Endothelial cell (in vitro differentiated cells): ENCODE measurements around the gene PIF1. TPM values are rescaled to one million over a fixed set of nuclear protein-coding genes. Genes with fewer than 3 reads are reported as not detected.

Experiments used
- DNase-seq: peaks from one replicate; pipeline ENCODE4 v3.0.0; 2021; ENCODE audit warnings: low spot score
- H3K27ac Mint-ChIP-seq: one replicate; pipeline ENCODE4 v1.8.0; 2021; ENCODE audit warnings: mixed read lengths, inconsistent platforms; ENCODE audit not compliant: unreplicated experiment
- H3K27me3 Mint-ChIP-seq: one replicate; pipeline ENCODE4 v1.8.0; 2021; ENCODE audit warnings: mild to moderate bottlenecking, moderate library complexity, mixed read lengths, inconsistent platforms; ENCODE audit not compliant: unreplicated experiment
- H3K36me3 Mint-ChIP-seq: one replicate; pipeline ENCODE4 v1.8.0; 2021; ENCODE audit warnings: mild to moderate bottlenecking, low read depth, mixed read lengths, inconsistent platforms; ENCODE audit not compliant: unreplicated experiment
- H3K4me1 Mint-ChIP-seq: one replicate; pipeline ENCODE4 v1.8.0; 2021; ENCODE audit warnings: mild to moderate bottlenecking, mixed read lengths, inconsistent platforms; ENCODE audit not compliant: unreplicated experiment
- H3K4me3 Mint-ChIP-seq: one replicate; pipeline ENCODE4 v1.8.0; 2021; ENCODE audit warnings: mild to moderate bottlenecking, mixed read lengths, inconsistent platforms; ENCODE audit not compliant: unreplicated experiment
- H3K9me3 Mint-ChIP-seq: one replicate; pipeline ENCODE4 v1.8.0; 2021; ENCODE audit warnings: mixed read lengths, inconsistent platforms; ENCODE audit not compliant: unreplicated experiment
- CTCF ChIP-seq: fragments of 200-600 bp; sonication (generic); IDR thresholded peaks from one replicate; pipeline ENCODE4 v1.5.0; 2021; ENCODE audit warnings: antibody characterized with exemption; ENCODE audit not compliant: unreplicated experiment
- total RNA-seq: library from RNA; stranded (reverse); fragmentation: NEBNext Ultra II Directional; extraction: Animal tissue kit (Norgen Biotek cat#: 25700); gene quantifications from one replicate; pipeline ENCODE4 v1.2.1, GENCODE V29; 2021; ENCODE audit not compliant: unreplicated experiment

The PIF1 gene
- total RNA-seq, 1 donor from 2014 or later, result 4.8 TPM

GRCh38 chr15:64773606-64774005, 51.8 kb downstream of the PIF1 start:
- H3K27ac Mint-ChIP-seq, result peak overlapping the region; percentile 70
- peaks cover 10% of the 10 kb centered on the region for H3K27me3 Mint-ChIP-seq
- peak overlapping the region; percentile 56 for H3K4me3 Mint-ChIP-seq
- peaks cover 18% of the 10 kb centered on the region for H3K4me1 Mint-ChIP-seq
- H3K36me3 Mint-ChIP-seq, result no peaks in the 10 kb centered on the region
- TF ChIP-seq CTCF, result no peak
- no peaks in the 10 kb centered on the region for H3K9me3 Mint-ChIP-seq
- no peak for DNase-seq

- Mint-ChIP-seq H3K9me3 (no peaks in the 10 kb centered on the region), H3K4me3 (no peak overlapping the region), H3K36me3 (no peaks in the 10 kb centered on the region), H3K4me1 (peaks cover 18% of the 10 kb centered on the region), H3K27me3 (peaks cover 10% of the 10 kb centered on the region), H3K27ac (no peak overlapping the region)
- no peak for DNase-seq
- TF ChIP-seq CTCF, result no peak
These were observed 52.5 kb downstream of the PIF1 start for GRCh38 chr15:64772964-64773363.

GRCh38 chr15:64772488-64772887, 53.0 kb downstream of the PIF1 start:
- no peak for DNase-seq
- peaks cover 18% of the 10 kb centered on the region for H3K4me1 Mint-ChIP-seq
- no peaks in the 10 kb centered on the region for H3K36me3 Mint-ChIP-seq
- no peak for TF ChIP-seq CTCF
- no peaks in the 10 kb centered on the region for H3K9me3 Mint-ChIP-seq
- H3K27me3 Mint-ChIP-seq, result peaks cover 9% of the 10 kb centered on the region
- no peak overlapping the region for H3K4me3 Mint-ChIP-seq
- H3K27ac Mint-ChIP-seq, result no peak overlapping the region

- no peak for DNase-seq
- Mint-ChIP-seq H3K27ac (no peak overlapping the region), H3K27me3 (peaks cover 5% of the 10 kb centered on the region), H3K36me3 (no peaks in the 10 kb centered on the region), H3K4me3 (no peak overlapping the region), H3K9me3 (no peaks in the 10 kb centered on the region), H3K4me1 (peaks cover 8% of the 10 kb centered on the region)
- no peak for TF ChIP-seq CTCF
These were observed 54.8 kb downstream of the PIF1 start for GRCh38 chr15:64770626-64771025.

- no peak for DNase-seq
- no peaks in the 10 kb centered on the region for H3K9me3 Mint-ChIP-seq
- TF ChIP-seq CTCF, result no peak
- H3K36me3 Mint-ChIP-seq, result no peaks in the 10 kb centered on the region
- no peak overlapping the region for H3K4me3 Mint-ChIP-seq
- no peaks in the 10 kb centered on the region for H3K4me1 Mint-ChIP-seq
- H3K27me3 Mint-ChIP-seq, result peaks cover 2% of the 10 kb centered on the region
- H3K27ac Mint-ChIP-seq, result no peak overlapping the region
These were observed 58.2 kb downstream of the PIF1 start for GRCh38 chr15:64767203-64767602.
